ENCODE results near the gene KRT74.

DNA sequence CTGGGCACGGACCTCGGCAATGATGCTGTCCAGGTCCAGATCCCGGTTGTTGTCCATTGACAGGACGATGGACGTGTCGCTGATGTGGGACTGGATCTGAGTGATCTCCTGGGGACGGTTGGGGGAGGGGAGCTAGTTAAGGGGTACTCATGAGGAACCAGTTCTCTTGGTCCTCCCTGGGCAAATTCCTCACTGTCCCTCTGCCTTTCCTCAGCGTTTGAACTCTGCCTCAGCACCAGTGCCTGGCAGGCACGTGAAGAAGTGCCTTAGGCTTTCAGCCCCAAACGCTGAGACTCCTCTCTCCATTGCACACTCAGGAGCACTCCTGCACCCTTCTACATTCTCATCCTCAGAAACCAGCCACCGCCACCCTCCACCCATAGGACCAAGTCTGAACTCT lies 17.9 kb upstream of the KRT74 start:
- TF ChIP-seq, protein P1, sequence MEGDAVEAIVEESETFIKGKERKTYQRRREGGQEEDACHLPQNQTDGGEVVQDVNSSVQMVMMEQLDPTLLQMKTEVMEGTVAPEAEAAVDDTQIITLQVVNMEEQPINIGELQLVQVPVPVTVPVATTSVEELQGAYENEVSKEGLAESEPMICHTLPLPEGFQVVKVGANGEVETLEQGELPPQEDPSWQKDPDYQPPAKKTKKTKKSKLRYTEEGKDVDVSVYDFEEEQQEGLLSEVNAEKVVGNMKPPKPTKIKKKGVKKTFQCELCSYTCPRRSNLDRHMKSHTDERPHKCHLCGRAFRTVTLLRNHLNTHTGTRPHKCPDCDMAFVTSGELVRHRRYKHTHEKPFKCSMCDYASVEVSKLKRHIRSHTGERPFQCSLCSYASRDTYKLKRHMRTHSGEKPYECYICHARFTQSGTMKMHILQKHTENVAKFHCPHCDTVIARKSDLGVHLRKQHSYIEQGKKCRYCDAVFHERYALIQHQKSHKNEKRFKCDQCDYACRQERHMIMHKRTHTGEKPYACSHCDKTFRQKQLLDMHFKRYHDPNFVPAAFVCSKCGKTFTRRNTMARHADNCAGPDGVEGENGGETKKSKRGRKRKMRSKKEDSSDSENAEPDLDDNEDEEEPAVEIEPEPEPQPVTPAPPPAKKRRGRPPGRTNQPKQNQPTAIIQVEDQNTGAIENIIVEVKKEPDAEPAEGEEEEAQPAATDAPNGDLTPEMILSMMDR (optimal IDR thresholded peaks at IDR 0.05 in 1 of 3, IDR thresholded peaks at IDR 0.05 in 1 of 3, conservative IDR thresholded peaks at IDR 0.05 in 1 of 3; ENCODE audit: extremely low read depth in 1 of 3, insufficient read depth in 2 of 3, low read length in 3 of 3), result no peak
- no peak for TF ChIP-seq EZH2 (IDR thresholded peaks at IDR 0.05; ENCODE audit: low read length)
